ENCODE data around the gene SOX6.

Gene SOX6

DNA sequence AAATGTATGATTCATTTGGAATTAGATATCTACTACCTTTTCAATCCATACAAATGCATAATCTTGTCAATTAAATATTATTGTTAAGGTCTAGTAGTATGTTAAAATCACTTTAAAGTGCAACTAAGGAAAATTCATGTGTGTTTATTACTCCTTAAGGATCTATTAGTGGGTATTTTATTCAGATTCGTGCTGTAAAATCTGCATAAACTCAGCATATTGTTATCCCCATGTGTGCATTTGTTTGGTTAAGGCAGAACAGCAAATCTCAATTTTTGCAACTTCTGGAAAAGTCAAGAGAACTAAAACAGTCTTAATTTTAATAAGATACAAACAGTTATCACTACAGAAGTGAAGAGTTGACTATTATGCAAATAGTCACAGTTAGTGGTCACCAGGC is 234.5 kb downstream of the SOX6 start:
- TF ChIP-seq EZH2 (optimal IDR thresholded peaks at IDR 0.05; ENCODE audit: low read depth, low read length): no peak
- no peak for TF ChIP-seq EZH2phosphoT487 (IDR thresholded peaks at IDR 0.05; ENCODE audit: low read length)
- TF ChIP-seq, protein P1, sequence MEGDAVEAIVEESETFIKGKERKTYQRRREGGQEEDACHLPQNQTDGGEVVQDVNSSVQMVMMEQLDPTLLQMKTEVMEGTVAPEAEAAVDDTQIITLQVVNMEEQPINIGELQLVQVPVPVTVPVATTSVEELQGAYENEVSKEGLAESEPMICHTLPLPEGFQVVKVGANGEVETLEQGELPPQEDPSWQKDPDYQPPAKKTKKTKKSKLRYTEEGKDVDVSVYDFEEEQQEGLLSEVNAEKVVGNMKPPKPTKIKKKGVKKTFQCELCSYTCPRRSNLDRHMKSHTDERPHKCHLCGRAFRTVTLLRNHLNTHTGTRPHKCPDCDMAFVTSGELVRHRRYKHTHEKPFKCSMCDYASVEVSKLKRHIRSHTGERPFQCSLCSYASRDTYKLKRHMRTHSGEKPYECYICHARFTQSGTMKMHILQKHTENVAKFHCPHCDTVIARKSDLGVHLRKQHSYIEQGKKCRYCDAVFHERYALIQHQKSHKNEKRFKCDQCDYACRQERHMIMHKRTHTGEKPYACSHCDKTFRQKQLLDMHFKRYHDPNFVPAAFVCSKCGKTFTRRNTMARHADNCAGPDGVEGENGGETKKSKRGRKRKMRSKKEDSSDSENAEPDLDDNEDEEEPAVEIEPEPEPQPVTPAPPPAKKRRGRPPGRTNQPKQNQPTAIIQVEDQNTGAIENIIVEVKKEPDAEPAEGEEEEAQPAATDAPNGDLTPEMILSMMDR (IDR thresholded peaks at IDR 0.05; ENCODE audit: low read length): no peak
- no peaks in the 10 kb centered on the region for H3K4me1 ChIP-seq (ENCODE audit: low read length)
- no peak overlapping the region for H3K4me3 ChIP-seq (ENCODE audit: low read length)
- no peaks in the 10 kb centered on the region for H3K79me2 ChIP-seq (ENCODE audit: low read length)
- H3K9me2 ChIP-seq (replicated peaks; ENCODE audit: insufficient read depth, low read length): no peaks in the 10 kb centered on the region
- H3F3A ChIP-seq (ENCODE audit: insufficient read depth, low read length): no peaks in the 10 kb centered on the region
- H3K9me3 ChIP-seq (replicated peaks; ENCODE audit: insufficient read depth, low read length): no peaks in the 10 kb centered on the region
- no peak overlapping the region for H3K9ac ChIP-seq (ENCODE audit: low read length)
- H2AFZ ChIP-seq (ENCODE audit: low read length): no peak overlapping the region
- no peaks in the 10 kb centered on the region for H3K27me3 ChIP-seq (replicated peaks; ENCODE audit: insufficient read depth, low read length)
- H3K36me3 ChIP-seq (replicated peaks; ENCODE audit: insufficient read depth, low read length): no peaks in the 10 kb centered on the region
- no peak for DNase-seq
- no peak overlapping the region for H3K27ac ChIP-seq (ENCODE audit: low read length)
- H4K20me1 ChIP-seq (ENCODE audit: insufficient read depth, low read length): no peaks in the 10 kb centered on the region
- no peak overlapping the region for H3K4me2 ChIP-seq (ENCODE audit: low read depth, low read length)

DNA sequence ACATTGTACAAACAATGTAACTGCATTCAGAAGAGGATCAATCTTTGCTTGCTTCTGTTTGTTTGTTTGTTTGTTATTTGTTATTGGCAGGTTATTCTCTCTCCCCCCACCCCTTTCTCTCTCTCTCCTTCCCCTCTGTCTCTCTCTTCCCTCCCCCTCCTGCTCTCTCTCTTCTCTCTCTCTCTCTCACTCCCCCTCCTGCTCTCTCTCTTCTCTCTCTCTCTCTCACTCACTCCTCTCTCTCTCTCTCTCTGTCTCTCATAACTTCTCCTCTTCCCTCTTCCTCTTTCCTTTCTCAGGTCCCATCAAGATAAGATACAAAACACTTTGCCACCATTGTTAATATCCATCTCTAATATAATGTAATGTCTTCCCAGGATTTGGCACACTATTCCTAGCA is 236.3 kb downstream of the SOX6 start:
- Histone ChIP-seq H3K4me2 (ENCODE audit: low read depth, low read length) (no peak overlapping the region), H3K27me3 (replicated peaks; ENCODE audit: insufficient read depth, low read length) (no peaks in the 10 kb centered on the region), H3K36me3 (replicated peaks; ENCODE audit: insufficient read depth, low read length) (no peaks in the 10 kb centered on the region), H3K9me2 (replicated peaks; ENCODE audit: insufficient read depth, low read length) (no peaks in the 10 kb centered on the region), H2AFZ (ENCODE audit: low read length) (no peak overlapping the region), H3K4me3 (ENCODE audit: low read length) (no peak overlapping the region), H3K27ac (ENCODE audit: low read length) (no peak overlapping the region), H3K79me2 (ENCODE audit: low read length) (no peaks in the 10 kb centered on the region), H3F3A (ENCODE audit: insufficient read depth, low read length) (no peaks in the 10 kb centered on the region), H3K9me3 (replicated peaks; ENCODE audit: insufficient read depth, low read length) (no peaks in the 10 kb centered on the region), H3K4me1 (ENCODE audit: low read length) (no peaks in the 10 kb centered on the region), H4K20me1 (ENCODE audit: insufficient read depth, low read length) (no peaks in the 10 kb centered on the region), H3K9ac (ENCODE audit: low read length) (no peak overlapping the region)
- DNase-seq: no peak
- no peak for TF ChIP-seq EZH2phosphoT487 (IDR thresholded peaks at IDR 0.05; ENCODE audit: low read length)
- TF ChIP-seq EZH2 (optimal IDR thresholded peaks at IDR 0.05; ENCODE audit: low read depth, low read length): no peak
- TF ChIP-seq, protein P1 (IDR thresholded peaks at IDR 0.05; ENCODE audit: low read length): no peak

DNA sequence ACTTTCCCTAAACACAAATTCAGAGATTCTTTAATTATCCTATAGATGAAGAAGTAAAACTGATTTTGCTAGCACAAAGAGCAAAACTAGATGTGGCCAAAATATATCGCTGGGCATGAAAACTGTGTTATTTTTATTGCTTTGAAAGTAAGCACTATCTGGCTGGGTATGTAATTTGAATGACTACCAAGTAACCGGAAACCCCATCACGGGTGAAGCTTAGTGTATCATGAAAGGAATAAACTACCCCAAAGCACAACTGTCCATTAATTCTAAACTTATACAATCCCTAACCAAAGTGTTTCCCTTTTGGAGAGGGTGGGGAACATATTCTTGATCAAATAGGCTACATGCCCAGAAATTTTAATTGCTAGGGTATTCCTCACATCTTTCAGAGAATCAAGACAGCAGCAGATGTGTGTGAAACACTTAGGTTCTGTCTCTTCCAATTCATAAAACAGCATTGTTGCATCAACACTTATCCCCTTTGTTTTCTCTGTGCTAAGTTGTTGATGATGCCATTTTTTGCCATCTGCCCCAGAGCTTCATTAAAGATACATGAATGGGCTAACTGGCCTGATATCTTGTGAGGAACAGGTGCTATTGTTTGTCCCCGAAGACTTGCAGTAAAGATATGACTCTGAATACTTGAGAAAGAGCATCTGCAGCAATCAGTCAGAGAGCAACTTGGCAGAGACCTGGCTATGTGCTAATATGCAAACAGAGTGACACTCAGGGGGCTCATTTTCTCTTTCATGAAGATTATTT is 238.2 kb downstream of the SOX6 start:
- Histone ChIP-seq H3K36me3 (replicated peaks; ENCODE audit: insufficient read depth, low read length) (no peaks in the 10 kb centered on the region), H3K9me3 (replicated peaks; ENCODE audit: insufficient read depth, low read length) (no peaks in the 10 kb centered on the region), H3K9me2 (replicated peaks; ENCODE audit: insufficient read depth, low read length) (no peaks in the 10 kb centered on the region), H2AFZ (ENCODE audit: low read length) (no peak overlapping the region), H3K9ac (ENCODE audit: low read length) (no peak overlapping the region), H3K4me2 (ENCODE audit: low read depth, low read length) (no peak overlapping the region), H3K27me3 (replicated peaks; ENCODE audit: insufficient read depth, low read length) (no peaks in the 10 kb centered on the region), H3F3A (ENCODE audit: insufficient read depth, low read length) (no peaks in the 10 kb centered on the region), H4K20me1 (ENCODE audit: insufficient read depth, low read length) (no peaks in the 10 kb centered on the region), H3K4me1 (ENCODE audit: low read length) (no peaks in the 10 kb centered on the region), H3K79me2 (ENCODE audit: low read length) (no peaks in the 10 kb centered on the region), H3K27ac (ENCODE audit: low read length) (no peak overlapping the region), H3K4me3 (ENCODE audit: low read length) (no peak overlapping the region)
- DNase-seq: no peak
- TF ChIP-seq, protein P1 (IDR thresholded peaks at IDR 0.05; ENCODE audit: low read length): no peak
- no peak for TF ChIP-seq EZH2phosphoT487 (IDR thresholded peaks at IDR 0.05; ENCODE audit: low read length)

Measured in MM.1S (cell line).